Left colon (tissue), 2 donors: Measurements from ENCODE around the gene P2RY6. TPM values are rescaled to one million over a fixed set of nuclear protein-coding genes. Genes with fewer than 3 reads are reported as not detected.

Experiments
- ATAC-seq: fragments of 200-7000 bp; cut with Tn5 transposase; one replicate; pipeline ENCODE4 v1.9.1; 2020; ENCODE audit warnings: mild to moderate bottlenecking, moderate library complexity
- DNase-seq, 2 donors: peaks; one replicate each; pipeline ENCODE4 v3.0.0-alpha.2; 2020
- intact Hi-C, 2 donors: fragments of 100-400 bp; cut with DNase I in 1 of 2; cut with micrococcal nuclease in 1 of 2; formaldehyde crosslinking; loops; one replicate each; pipeline versions ENCODE4 v1.11.2 to v1.14.0; 2022; cut with DNase I, micrococcal nuclease
- total RNA-seq, 2 donors: library from RNA; stranded (reverse); fragmentation: NEBNext Ultra II Directional; extraction: Animal tissue kit (Norgen Biotek cat#: 25700); gene quantifications; one replicate each; pipeline ENCODE4 v1.2.1, GENCODE V29; 2021
- donor health status: DM: no; HTN: no; CAD: no.
- donor health status: DM: yes; HTN: yes; CAD: no.

Gene P2RY6
- total RNA-seq, 2 donors from 2014 or later, result 1.5 to 1.8 TPM

- intact Hi-C loops, result no loop called here
- ATAC-seq, result no peak
Measured at GRCh38 chr11:73287400-73288101, 15.4 kb downstream of the P2RY6 start.

GRCh38 chr11:73288192-73288872, 16.2 kb downstream of the P2RY6 start:
- DNase-seq, result no peak
- no peak for ATAC-seq
- intact Hi-C loops, result no loop called here

More at GRCh38 chr11:73287400-73288101, 15.4 kb downstream of the P2RY6 start:
- DNase-seq, result no peak

- ATAC-seq (peak; percentile 83), DNase-seq (peak; percentile 66 to 68)
- intact Hi-C loops, result no loop called here
Measured at GRCh38 chr11:73288873-73289707, 17.0 kb downstream of the P2RY6 start.

- ATAC-seq (no peak), DNase-seq (no peak)
- intact Hi-C loops, result no loop called here
Measured at GRCh38 chr11:73290536-73290935, 18.4 kb downstream of the P2RY6 start.

- ATAC-seq (no peak), DNase-seq (no peak)
- intact Hi-C loops, result no loop called here
Measured at GRCh38 chr11:73291196-73291595, 19.1 kb downstream of the P2RY6 start.

- DNase-seq, result no peak
- no peak for ATAC-seq
- intact Hi-C loops, result no loop called here
Measured at GRCh38 chr11:73291781-73292524, 19.8 kb downstream of the P2RY6 start.

- DNase-seq, result no peak
- intact Hi-C loops, result no loop called here
- ATAC-seq, result no peak
Measured at GRCh38 chr11:73292525-73292894, 20.4 kb downstream of the P2RY6 start.

GRCh38 chr11:73293356-73293936, 21.3 kb downstream of the P2RY6 start:
- DNase-seq (no peak), ATAC-seq (no peak)
- intact Hi-C loops, result no loop called here

GRCh38 chr11:73294604-73295003, 22.5 kb downstream of the P2RY6 start:
- intact Hi-C loops, result no loop called here
- no peak for DNase-seq
- ATAC-seq, result no peak

- ATAC-seq (peak; percentile 62), DNase-seq (peak in 1 of 2 donors; percentile 73)
- intact Hi-C loops, result no loop called here
Measured at GRCh38 chr11:73295241-73295995, 23.3 kb downstream of the P2RY6 start.

- no peak for ATAC-seq
Measured at GRCh38 chr11:73295996-73296318, 23.8 kb downstream of the P2RY6 start.

GRCh38 chr11:73296501-73297230, 24.5 kb downstream of the P2RY6 start:
- ATAC-seq, result no peak
- intact Hi-C loops, result no loop called here
- no peak for DNase-seq

More at GRCh38 chr11:73295996-73296318, 23.8 kb downstream of the P2RY6 start:
- intact Hi-C loops, result no loop called here
- DNase-seq, result no peak

GRCh38 chr11:73297231-73297590, 25.1 kb downstream of the P2RY6 start:
- DNase-seq (no peak), ATAC-seq (no peak)
- intact Hi-C loops, result no loop called here

GRCh38 chr11:73297702-73298101, 25.6 kb downstream of the P2RY6 start:
- intact Hi-C loops, result no loop called here
- ATAC-seq (no peak), DNase-seq (no peak)

- no peak for DNase-seq
- intact Hi-C loops, result no loop called here
- no peak for ATAC-seq
Measured at GRCh38 chr11:73298233-73298632, 26.1 kb downstream of the P2RY6 start.

- intact Hi-C loops, result loop anchor here in 1 of 2 donors (5.0 kb wide), 1 partner anchor 38 kb away; no protein-coding TSS in a partner anchor
- ATAC-seq (no peak), DNase-seq (no peak)
Measured at GRCh38 chr11:73299751-73300150, 27.6 kb downstream of the P2RY6 start.

- intact Hi-C loops, result no loop called here
- ATAC-seq (no peak), DNase-seq (no peak)
Measured at GRCh38 chr11:73306069-73306841, 34.1 kb downstream of the P2RY6 start.
